Measurements from ENCODE around the gene LYPD6B.

The LYPD6B gene

DNA sequence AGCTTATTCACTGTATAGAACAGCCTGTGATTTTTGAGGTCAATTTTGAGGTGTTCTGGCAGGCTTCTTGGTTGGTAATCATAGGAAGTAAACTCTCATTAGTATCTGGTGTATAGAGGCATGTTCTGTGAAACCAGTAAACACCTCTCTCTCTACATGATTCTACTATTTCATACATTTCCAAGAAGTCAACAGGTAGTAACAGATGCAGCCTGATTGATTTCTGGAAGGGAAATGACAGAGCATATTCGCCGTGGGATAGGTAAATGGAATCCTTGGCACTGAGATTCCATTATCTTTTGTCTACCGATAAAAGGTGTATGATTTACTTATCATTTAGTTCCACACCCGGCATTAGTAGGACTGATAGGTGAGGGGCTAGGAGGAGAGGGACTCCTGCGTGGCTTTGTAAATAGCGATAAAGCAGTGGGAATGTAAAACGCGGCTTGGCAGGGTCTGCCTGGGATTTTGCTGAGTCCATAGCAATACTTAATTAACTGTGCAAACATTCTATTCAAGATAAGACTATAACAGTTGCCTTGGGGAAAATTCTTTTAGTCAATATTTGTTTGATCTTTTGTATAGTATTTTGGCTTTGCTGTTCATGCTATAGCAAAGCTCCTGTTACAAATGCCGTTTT lies 32.3 kb downstream of the LYPD6B start:
- in situ Hi-C loops (cut with MboI; ENCODE audit: low sequenced_read_pairs), result no loop called here

DNA sequence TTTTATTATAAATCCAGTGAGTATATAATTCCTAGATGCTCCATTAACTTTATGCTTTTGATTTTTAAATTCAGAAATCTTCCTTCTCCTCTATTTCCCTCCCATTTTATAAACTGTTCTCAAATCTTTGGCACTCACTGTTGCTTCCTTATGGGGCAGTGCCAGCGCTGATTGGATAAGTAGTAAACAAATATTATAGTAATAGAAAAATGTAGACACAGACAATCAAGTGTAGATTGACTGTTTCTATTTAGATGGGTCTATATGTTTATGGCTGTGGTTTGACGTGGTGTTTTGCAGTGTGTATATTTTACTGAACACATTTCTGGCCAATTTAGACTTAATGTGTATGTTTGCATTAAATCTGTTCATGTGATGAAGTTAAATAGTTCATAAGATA lies 36.6 kb downstream of the LYPD6B start:
- in situ Hi-C loops (cut with MboI; ENCODE audit: low sequenced_read_pairs), result no loop called here

DNA sequence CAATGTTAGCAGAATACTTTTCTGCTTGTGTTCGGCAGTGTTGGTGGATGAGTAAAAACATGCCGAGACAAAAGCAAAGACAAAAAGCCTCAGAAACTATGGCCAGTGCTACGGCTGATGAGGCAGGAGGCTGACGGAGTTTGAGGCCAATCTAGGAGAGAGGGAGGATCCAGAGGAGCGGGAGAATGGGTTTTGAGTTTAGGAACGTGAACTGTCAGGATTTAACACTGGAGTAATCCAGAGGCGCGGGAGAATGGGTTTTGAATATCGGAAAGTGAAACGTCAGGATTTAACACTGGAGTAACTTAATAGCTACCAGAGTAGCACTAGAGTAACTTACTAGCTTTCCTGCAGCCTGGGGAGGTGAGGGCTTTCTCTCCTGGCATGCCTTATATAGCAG lies 37.4 kb downstream of the LYPD6B start:
- in situ Hi-C loops (cut with MboI; ENCODE audit: low sequenced_read_pairs), result no loop called here

- in situ Hi-C loops (cut with MboI; ENCODE audit: low sequenced_read_pairs), result no loop called here
Observed at GRCh38 chr2:149076863-149077412, 38.4 kb downstream of the LYPD6B start.

- in situ Hi-C loops (cut with MboI; ENCODE audit: low sequenced_read_pairs), result no loop called here
Observed at GRCh38 chr2:149077861-149078260, 39.4 kb downstream of the LYPD6B start.

DNA sequence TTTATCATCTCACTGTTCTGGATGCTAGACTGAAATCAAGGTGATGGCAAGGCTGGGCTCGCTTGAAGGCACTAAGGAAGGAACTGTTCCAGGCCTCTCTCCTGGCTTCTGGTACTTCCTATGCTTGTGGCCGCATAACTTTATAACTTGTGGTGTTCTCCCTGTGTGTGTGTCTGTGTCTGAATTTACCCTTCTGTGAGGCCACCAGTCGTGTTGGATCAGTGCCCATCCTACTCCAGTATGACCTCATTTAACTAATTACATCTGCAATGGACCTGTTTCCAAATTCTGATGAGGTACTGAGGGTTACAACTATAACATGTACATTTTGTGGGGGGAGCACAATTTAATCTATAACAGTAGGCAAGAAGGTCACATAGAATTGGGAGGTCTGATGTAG lies 41.6 kb downstream of the LYPD6B start:
- in situ Hi-C loops (cut with MboI; ENCODE audit: low sequenced_read_pairs), result no loop called here

DNA sequence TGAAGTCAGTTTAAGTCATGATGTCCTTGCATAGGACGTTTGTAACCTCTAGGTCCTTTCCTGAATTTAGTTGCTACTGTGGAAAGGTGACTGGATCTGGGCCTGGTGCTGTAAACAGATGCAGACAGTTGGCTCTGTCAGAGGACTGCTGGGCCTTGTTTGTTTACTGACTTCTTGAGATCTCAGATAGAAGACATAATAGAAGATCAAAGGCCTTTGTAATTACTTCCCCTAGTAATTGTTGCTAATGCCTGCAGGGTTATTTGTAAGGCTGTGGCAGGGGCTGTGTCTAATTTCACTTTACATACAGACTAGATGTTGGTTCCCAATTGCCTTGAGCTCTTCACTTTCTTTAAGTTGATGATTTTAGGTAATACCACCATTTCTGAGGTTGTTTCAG lies 42.5 kb downstream of the LYPD6B start:
- in situ Hi-C loops (cut with MboI; ENCODE audit: low sequenced_read_pairs), result no loop called here

DNA sequence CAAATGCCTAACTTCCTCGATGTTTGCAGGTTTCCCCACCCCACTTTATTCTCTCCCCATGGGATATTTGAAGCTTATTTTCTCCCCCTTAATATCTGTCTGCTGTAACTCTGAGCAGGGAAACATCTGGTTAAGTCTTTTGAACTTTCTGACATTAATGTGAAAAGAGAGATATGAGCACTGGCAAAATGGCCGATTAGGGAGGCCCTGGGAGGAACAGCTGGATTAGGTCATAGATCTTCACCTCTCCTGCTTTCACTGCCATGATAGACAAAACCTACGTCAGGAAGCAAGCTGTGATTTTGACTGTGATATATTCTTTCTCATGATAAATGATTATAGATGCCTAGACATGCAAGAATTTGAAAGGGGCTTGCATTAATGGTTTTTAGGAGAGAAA lies 43.6 kb downstream of the LYPD6B start:
- in situ Hi-C loops (cut with MboI; ENCODE audit: low sequenced_read_pairs), result no loop called here

GRCh38 chr2:149082735-149083134 lies 44.2 kb downstream of the LYPD6B start:
- in situ Hi-C loops (cut with MboI; ENCODE audit: low sequenced_read_pairs), result no loop called here

GRCh38 chr2:149084924-149085795 lies 46.7 kb downstream of the LYPD6B start:
- in situ Hi-C loops (cut with MboI; ENCODE audit: low sequenced_read_pairs), result no loop called here

- in situ Hi-C loops (cut with MboI; ENCODE audit: low sequenced_read_pairs), result no loop called here
Observed at GRCh38 chr2:149087751-149088150, 49.3 kb downstream of the LYPD6B start.

GRCh38 chr2:149089068-149089467 lies 50.6 kb downstream of the LYPD6B start:
- in situ Hi-C loops (cut with MboI; ENCODE audit: low sequenced_read_pairs), result no loop called here

DNA sequence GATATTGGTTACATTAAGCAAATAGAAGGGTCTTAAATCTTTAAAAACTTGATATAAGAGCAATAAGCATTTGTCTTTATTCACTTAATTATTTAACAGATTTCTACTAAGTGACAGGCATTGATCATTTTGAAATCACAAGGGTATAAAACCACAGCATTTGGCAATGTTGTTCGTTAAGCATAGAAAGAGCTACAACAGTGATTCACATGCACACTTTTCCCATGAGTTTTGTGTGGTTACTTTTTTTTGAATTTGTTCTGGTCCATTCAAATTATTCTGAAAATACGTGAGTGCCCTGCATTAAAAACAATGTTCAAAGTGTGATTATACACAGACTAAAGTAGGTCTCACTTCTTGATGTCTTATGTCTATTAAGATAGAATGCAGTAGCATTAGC lies 52.2 kb downstream of the LYPD6B start:
- in situ Hi-C loops (cut with MboI; ENCODE audit: low sequenced_read_pairs), result no loop called here

- in situ Hi-C loops (cut with MboI; ENCODE audit: low sequenced_read_pairs), result no loop called here
Observed at GRCh38 chr2:149093579-149093978, 55.1 kb downstream of the LYPD6B start.

DNA sequence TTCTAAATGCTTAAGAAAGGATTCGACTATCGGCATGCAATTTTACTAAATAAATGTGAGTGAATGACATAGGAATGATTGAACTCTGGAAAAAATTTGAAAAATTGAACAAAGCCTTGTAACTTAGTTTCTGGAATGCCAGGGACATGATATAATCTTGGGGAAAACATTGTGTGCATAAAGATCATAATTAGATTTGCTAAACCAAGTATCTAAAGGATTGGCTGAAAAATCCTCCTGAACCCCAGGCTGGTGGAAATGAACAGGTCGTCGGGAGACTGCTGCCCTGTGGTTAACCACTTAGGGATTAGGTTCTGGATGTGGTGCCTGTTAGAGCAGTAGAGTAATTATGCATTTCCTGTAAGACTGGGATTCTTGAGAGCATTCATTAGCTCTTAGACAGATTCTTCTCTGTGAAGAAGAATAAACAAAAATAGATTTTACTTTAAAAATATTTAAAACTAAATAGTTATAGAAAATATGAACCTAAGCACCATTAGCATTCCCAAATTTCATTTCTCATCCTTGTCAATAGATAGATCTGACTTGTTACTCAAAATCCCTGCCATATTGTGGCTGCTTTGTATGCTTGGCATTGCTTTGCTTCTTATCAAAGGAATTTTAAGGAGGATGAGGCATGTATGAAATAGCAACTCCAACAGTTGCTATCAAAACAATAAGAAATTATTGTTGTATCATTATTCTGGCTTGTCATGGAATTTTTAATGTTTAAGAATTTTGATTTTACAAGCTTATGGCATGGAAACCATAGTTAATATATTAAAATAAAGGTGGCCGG lies 55.9 kb downstream of the LYPD6B start:
- in situ Hi-C loops (cut with MboI; ENCODE audit: low sequenced_read_pairs), result no loop called here

DNA sequence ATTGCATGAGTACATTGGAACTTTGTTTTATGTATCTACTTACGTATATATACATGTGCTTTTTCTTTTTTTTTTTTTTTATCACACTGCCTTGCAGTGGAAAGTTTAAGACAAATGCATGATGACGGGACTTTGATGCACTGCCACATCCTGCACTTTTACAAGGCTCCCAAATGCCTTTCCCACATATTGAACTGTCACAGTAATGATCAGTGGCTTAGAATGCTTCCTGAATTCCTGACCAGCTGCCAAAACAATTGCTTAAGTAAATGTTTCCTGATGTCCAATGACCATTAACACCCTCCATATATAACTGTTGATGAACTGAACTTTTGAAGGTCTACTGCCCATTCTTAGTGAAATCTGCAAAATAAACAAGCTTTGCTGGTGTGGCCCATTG lies 60.2 kb downstream of the LYPD6B start:
- in situ Hi-C loops (cut with MboI; ENCODE audit: low sequenced_read_pairs), result no loop called here

DNA sequence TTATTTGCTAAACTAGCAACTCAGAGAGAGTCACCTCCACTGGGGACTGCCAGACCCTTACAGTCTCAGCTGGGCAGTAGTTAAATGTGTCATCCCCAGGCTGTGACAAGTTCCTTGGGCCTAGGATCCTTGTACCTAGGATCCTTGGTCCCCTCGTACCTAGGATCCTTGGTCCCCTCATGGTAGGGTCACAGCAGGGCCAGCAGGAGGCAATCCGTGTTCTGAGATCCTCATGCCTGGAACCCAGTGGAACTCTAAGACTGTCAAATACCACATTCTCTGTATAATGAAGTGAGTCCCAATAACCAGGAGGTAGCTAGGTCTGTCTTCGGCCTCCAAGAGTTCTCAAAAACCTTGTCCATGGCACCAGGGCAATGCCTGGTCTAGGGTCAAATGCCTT lies 60.8 kb downstream of the LYPD6B start:
- in situ Hi-C loops (cut with MboI; ENCODE audit: low sequenced_read_pairs), result no loop called here

- in situ Hi-C loops (cut with MboI; ENCODE audit: low sequenced_read_pairs), result no loop called here
Observed at GRCh38 chr2:149100739-149101699, 62.5 kb downstream of the LYPD6B start.

DNA sequence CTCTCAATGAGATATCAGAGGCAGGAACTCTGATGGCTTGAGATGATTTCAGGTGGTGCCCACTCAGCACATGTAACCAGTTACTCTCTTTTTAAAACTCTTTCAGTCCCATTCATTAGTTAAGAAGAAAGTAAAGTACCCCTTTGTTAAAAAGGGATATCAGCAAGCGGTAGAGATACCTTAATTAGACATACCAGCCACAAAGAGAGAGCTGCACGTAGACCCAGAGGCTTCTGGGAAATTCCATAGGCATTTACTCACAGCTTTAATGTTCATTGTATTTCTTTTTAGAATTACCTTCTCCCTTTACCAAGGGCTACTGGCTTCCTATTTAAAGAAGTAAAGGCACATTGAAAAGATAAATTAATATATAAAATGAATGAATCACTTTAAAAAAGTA lies 63.3 kb downstream of the LYPD6B start:
- in situ Hi-C loops (cut with MboI; ENCODE audit: low sequenced_read_pairs), result no loop called here

- in situ Hi-C loops (cut with MboI; ENCODE audit: low sequenced_read_pairs), result no loop called here
Observed at GRCh38 chr2:149103081-149103620, 64.7 kb downstream of the LYPD6B start.
